ENCODE measurements around the gene MINDY1. TPM values are rescaled to one million over a fixed set of nuclear protein-coding genes. Genes with fewer than 3 reads are reported as not detected.

MINDY1 gene
- total RNA-seq, 2 experiments from 2014 or later = 8.5 to 13.8 TPM

DNA sequence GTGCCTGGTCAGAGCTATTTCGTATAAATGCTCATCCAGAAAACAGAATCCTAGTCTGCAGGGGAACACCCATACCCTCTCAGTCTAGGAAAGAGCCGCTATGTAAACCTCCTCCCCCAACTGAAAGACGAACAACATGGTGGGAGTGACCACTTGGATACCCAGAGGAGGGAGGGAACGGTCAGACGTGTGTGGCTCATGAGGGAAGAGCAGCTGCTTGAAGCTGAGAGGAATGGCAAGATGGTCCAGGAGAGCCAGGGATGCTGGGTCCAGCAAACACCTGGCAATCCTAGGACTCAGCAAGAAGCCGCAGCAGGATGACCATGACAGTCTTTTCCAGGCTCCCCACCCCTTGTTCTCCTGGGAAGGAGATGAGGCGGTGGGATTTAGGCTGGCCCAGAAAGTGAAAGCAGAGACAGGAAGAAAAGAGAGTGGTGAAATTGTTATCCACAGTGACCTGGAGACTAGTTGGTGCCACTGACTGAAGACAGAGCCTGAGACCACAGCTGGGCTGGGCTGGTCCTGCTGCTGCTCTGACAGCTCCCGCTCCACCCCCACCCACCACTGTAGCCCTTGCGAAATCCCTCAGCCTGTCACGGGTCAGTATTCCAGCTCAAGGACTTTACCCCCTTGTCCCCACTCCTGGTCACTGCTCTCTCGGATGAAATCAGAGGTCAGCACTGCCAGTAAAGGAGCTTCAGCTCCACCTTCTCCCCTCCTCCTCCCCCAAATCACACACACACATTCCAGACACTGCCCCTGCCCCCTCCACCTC is 35.7 kb downstream of the MINDY1 start:
- Histone ChIP-seq H3K9me3 (ENCODE audit: low read length) (no peaks in the 10 kb centered on the region), H4K20me1 (ENCODE audit: insufficient read depth, low read length) (no peaks in the 10 kb centered on the region), H3K79me2 (ENCODE audit: insufficient read depth, low read depth, low read length) (peaks cover 40% of the 10 kb centered on the region; the same call in 1 of the 2 replicates), H2AFZ (ENCODE audit: low read length) (no peak overlapping the region), H3K4me3 (ENCODE audit: low read depth, low read length, poor library complexity, severe bottlenecking) (no peak overlapping the region), H3K4me2 (ENCODE audit: low read length) (no peak overlapping the region), H3K4me1 (ENCODE audit: insufficient read depth, low read length, poor library complexity, severe bottlenecking) (peaks cover 23% of the 10 kb centered on the region), H3K27ac (ENCODE audit: low read depth, low read length, poor library complexity, severe bottlenecking) (no peak overlapping the region), H3K36me3 (ENCODE audit: insufficient read depth, low read length) (peaks cover 32% of the 10 kb centered on the region), H3K9me2 (ENCODE audit: insufficient read depth, low read length) (no peaks in the 10 kb centered on the region)
- POLR2A ChIA-PET = interaction anchor here (0.8 kb wide), 1 partner anchor 702 kb away, joined by 5 read pairs; no protein-coding TSS in a partner anchor
- CTCF ChIA-PET (ENCODE audit: unreplicated experiment) = interaction anchor here (0.5 kb wide), 1 partner anchor 274 kb away, joined by 3 read pairs; the partner anchor contains the start of gene GOLPH3L
- intact Hi-C loops (cut with micrococcal nuclease; ENCODE audit: unreplicated experiment) = loop anchor here (10.0 kb wide), 1 partner anchor 506 kb away; no protein-coding TSS in a partner anchor
- DNase-seq (ENCODE audit: low spot score) = no peak
- TF ChIP-seq, protein P1, sequence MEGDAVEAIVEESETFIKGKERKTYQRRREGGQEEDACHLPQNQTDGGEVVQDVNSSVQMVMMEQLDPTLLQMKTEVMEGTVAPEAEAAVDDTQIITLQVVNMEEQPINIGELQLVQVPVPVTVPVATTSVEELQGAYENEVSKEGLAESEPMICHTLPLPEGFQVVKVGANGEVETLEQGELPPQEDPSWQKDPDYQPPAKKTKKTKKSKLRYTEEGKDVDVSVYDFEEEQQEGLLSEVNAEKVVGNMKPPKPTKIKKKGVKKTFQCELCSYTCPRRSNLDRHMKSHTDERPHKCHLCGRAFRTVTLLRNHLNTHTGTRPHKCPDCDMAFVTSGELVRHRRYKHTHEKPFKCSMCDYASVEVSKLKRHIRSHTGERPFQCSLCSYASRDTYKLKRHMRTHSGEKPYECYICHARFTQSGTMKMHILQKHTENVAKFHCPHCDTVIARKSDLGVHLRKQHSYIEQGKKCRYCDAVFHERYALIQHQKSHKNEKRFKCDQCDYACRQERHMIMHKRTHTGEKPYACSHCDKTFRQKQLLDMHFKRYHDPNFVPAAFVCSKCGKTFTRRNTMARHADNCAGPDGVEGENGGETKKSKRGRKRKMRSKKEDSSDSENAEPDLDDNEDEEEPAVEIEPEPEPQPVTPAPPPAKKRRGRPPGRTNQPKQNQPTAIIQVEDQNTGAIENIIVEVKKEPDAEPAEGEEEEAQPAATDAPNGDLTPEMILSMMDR (conservative IDR thresholded peaks at IDR 0.05; ENCODE audit: low read length) = no peak
- TF ChIP-seq EZH2phosphoT487 (IDR thresholded peaks at IDR 0.05; ENCODE audit: borderline replicate concordance, low read depth, low read length) = no peak
- BruUV-seq (replicated peaks) = no TSS peak

DNA sequence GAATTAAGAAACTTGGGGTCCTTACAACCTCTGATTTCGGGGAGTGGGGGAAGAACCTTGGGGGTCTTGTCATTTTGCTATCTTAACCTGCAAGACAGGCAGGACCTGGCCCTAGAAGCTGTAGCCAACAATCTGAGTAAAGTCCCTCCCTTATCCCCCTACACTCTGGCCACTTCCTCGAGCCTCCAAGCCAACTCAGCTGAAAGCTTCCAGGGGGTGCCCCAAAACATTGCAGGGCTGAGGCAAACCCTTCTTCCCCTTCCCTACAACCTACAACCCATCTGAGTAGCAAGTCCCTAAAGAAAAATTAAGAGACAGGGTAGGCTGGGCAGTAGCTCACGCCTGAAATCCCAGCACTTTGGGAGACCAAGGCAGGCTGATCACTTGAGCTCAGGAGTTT is 37.1 kb downstream of the MINDY1 start:
- Histone ChIP-seq H3K27ac (ENCODE audit: low read depth, low read length, poor library complexity, severe bottlenecking) (no peak overlapping the region), H4K20me1 (ENCODE audit: insufficient read depth, low read length) (no peaks in the 10 kb centered on the region), H3K4me2 (ENCODE audit: low read length) (no peak overlapping the region), H2AFZ (ENCODE audit: low read length) (no peak overlapping the region), H3K9me3 (ENCODE audit: low read length) (no peaks in the 10 kb centered on the region), H3K4me3 (ENCODE audit: low read depth, low read length, poor library complexity, severe bottlenecking) (no peak overlapping the region), H3K4me1 (ENCODE audit: insufficient read depth, low read length, poor library complexity, severe bottlenecking) (peaks cover 17% of the 10 kb centered on the region), H3K36me3 (ENCODE audit: insufficient read depth, low read length) (peaks cover 45% of the 10 kb centered on the region), H3K9me2 (ENCODE audit: insufficient read depth, low read length) (no peaks in the 10 kb centered on the region), H3K79me2 (ENCODE audit: insufficient read depth, low read depth, low read length) (peaks cover 40% of the 10 kb centered on the region; the same call in 1 of the 2 replicates)
- no TSS peak for BruUV-seq (replicated peaks)
- TF ChIP-seq, protein P1 (conservative IDR thresholded peaks at IDR 0.05; ENCODE audit: low read length) = no peak
- TF ChIP-seq EZH2phosphoT487 (IDR thresholded peaks at IDR 0.05; ENCODE audit: borderline replicate concordance, low read depth, low read length) = no peak
- intact Hi-C loops (cut with micrococcal nuclease; ENCODE audit: unreplicated experiment) = loop anchor here (10.0 kb wide), 1 partner anchor 505 kb away; no protein-coding TSS in a partner anchor
- POLR2A ChIA-PET = interaction anchor here (0.7 kb wide), 2 partner anchors 19 to 55 kb away, joined by 3 read pairs; no protein-coding TSS in a partner anchor
- no peak for DNase-seq (ENCODE audit: low spot score)
- CTCF ChIA-PET (ENCODE audit: unreplicated experiment) = no interaction called here

DNA sequence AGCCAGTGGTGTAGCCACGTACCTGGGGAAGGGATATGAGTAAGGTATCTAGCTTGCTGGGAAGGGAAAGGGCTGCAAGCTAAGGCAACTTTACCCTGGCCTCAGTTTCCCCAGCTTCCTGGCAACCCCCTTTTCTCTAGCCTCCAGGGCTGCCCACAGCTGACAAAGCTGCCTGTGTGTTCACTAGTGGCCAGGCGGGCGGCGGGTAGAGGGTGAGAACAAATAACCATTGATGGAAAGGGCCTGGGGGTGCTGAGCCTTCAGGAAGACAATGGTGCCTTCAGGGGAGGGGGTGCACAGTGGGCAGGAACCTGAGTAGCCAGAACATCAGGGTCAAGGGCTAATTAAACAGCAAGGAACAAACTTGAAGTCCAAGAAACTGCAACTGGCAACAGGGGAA is 38.2 kb downstream of the MINDY1 start:
- H2AFZ ChIP-seq (ENCODE audit: low read length) = no peak overlapping the region
- H3K4me2 ChIP-seq (ENCODE audit: low read length) = no peak overlapping the region
- H3K27ac ChIP-seq (ENCODE audit: low read depth, low read length, poor library complexity, severe bottlenecking) = no peak overlapping the region
- peaks cover 17% of the 10 kb centered on the region for H3K4me1 ChIP-seq (ENCODE audit: insufficient read depth, low read length, poor library complexity, severe bottlenecking)
- H3K79me2 ChIP-seq (ENCODE audit: insufficient read depth, low read depth, low read length) = peaks cover 34% of the 10 kb centered on the region; the same call in 1 of the 2 replicates
- ChIA-PET CTCF (ENCODE audit: unreplicated experiment) (no interaction called here), POLR2A (no interaction called here)
- intact Hi-C loops (cut with micrococcal nuclease; ENCODE audit: unreplicated experiment) = no loop called here
- no TSS peak for BruUV-seq (replicated peaks)
- no peaks in the 10 kb centered on the region for H3K9me2 ChIP-seq (ENCODE audit: insufficient read depth, low read length)
- peaks cover 56% of the 10 kb centered on the region for H3K36me3 ChIP-seq (ENCODE audit: insufficient read depth, low read length)
- no peak overlapping the region for H3K4me3 ChIP-seq (ENCODE audit: low read depth, low read length, poor library complexity, severe bottlenecking)
- no peaks in the 10 kb centered on the region for H3K9me3 ChIP-seq (ENCODE audit: low read length)
- no peak for DNase-seq (ENCODE audit: low spot score)
- TF ChIP-seq, protein P1 (conservative IDR thresholded peaks at IDR 0.05; ENCODE audit: low read length) = no peak
- TF ChIP-seq EZH2phosphoT487 (IDR thresholded peaks at IDR 0.05; ENCODE audit: borderline replicate concordance, low read depth, low read length) = no peak
- H4K20me1 ChIP-seq (ENCODE audit: insufficient read depth, low read length) = no peaks in the 10 kb centered on the region

Data from OCI-LY7 (cell line).